Measurements from ENCODE around the gene FAM234B.
A peak's percentile ranks its signal among the peaks of the same experiment; 100 is the strongest.

Gene FAM234B

DNA sequence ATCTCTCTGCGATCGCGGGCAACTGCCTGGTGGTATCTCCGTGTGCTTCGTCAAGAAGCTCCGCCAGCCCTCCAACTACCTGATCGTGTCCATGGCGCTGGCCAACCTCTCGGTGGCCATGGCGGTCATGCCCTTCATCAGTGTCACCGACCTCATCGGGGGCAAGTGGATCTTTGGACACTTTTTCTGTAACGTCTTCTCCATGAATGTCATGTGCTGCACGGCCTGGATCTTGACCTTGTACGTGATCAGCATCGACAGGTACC is 42.5 kb upstream of the FAM234B start:
- Histone ChIP-seq H3K4me1 (peaks cover 0 to 36% (median 17%) of the 10 kb centered on the region in 4 donors), H3K27me3 (no peaks in the 10 kb centered on the region), H3K4me3 (peak overlapping the region; percentile 69 to 82), H3K36me3 (no peaks in the 10 kb centered on the region), H3K27ac (peak overlapping the region; percentile 88 to 90), H3K9me3 (no peaks in the 10 kb centered on the region)
- TF ChIP-seq CTCF (IDR thresholded peaks at IDR 0.05), result no peak
- DNase-seq, result no peak
- intact Hi-C loops (cut with DNase I; ENCODE audit: low total_unique reads), result no loop called here

DNA sequence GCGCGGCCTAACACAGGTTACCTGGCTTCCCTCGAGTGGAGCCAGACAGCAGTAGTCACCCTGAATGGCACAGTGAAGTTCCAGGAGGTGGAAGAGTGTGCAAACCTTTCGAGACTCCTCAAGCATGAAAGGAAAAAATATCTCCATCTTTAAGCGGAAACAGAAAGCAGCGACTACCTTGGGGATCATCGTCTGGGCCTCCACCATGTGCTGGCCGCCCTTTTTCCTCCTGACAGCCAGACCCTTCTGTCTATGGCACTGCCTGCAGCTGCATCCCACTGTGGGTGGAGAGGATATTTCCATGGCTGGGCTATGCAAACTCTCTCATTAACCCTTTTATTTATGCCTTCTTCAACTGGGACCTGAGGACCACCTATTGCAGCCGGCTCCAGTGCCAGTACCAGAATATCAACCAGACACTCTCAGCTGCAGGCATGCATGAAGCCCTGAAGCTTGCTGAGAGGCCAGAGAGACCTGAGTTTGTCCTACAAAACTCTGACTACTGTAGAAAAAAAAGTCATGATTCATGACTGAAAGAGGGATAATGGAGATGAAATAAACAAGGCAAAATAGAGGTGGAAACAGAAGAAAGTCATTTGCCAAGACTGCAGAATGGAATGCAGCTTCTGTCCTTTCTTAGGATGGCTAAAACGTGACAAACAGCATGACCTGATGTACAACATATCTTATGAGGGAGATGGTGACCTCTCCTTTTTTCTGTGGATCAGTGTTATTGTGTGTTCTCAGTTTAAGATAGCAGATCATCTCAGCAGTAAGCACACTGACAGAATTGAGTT is 41.7 kb upstream of the FAM234B start:
- intact Hi-C loops (cut with DNase I; ENCODE audit: low total_unique reads), result no loop called here
- no peak overlapping the region for H3K27ac ChIP-seq
- no peak for DNase-seq
- TF ChIP-seq CTCF (IDR thresholded peaks at IDR 0.05), result no peak
- H3K27me3 ChIP-seq, result no peaks in the 10 kb centered on the region
- H3K4me1 ChIP-seq, result peaks cover 0 to 28% (median 15%) of the 10 kb centered on the region in 4 donors
- no peaks in the 10 kb centered on the region for H3K36me3 ChIP-seq
- peak overlapping the region in 1 of 2 donors; percentile 69 for H3K4me3 ChIP-seq
- no peaks in the 10 kb centered on the region for H3K9me3 ChIP-seq

GRCh38 chr12:13004361-13004760 is 39.8 kb upstream of the FAM234B start:
- intact Hi-C loops (cut with DNase I; ENCODE audit: low total_unique reads), result no loop called here
- no peaks in the 10 kb centered on the region for H3K36me3 ChIP-seq
- no peak for TF ChIP-seq CTCF (IDR thresholded peaks at IDR 0.05)
- H3K4me1 ChIP-seq, result peaks cover 0 to 10% (median 0%) of the 10 kb centered on the region in 4 donors
- H3K27ac ChIP-seq, result no peak overlapping the region
- H3K27me3 ChIP-seq, result no peaks in the 10 kb centered on the region
- no peaks in the 10 kb centered on the region for H3K9me3 ChIP-seq
- no peak overlapping the region for H3K4me3 ChIP-seq
- no peak for DNase-seq

GRCh38 chr12:13004986-13005385 is 39.2 kb upstream of the FAM234B start:
- H3K4me1 ChIP-seq, result peaks cover 0 to 10% (median 0%) of the 10 kb centered on the region in 4 donors
- no peak overlapping the region for H3K27ac ChIP-seq
- DNase-seq, result no peak
- H3K36me3 ChIP-seq, result no peaks in the 10 kb centered on the region
- no peaks in the 10 kb centered on the region for H3K9me3 ChIP-seq
- H3K27me3 ChIP-seq, result no peaks in the 10 kb centered on the region
- TF ChIP-seq CTCF (IDR thresholded peaks at IDR 0.05), result no peak
- no peak overlapping the region for H3K4me3 ChIP-seq
- intact Hi-C loops (cut with DNase I; ENCODE audit: low total_unique reads), result no loop called here

DNA sequence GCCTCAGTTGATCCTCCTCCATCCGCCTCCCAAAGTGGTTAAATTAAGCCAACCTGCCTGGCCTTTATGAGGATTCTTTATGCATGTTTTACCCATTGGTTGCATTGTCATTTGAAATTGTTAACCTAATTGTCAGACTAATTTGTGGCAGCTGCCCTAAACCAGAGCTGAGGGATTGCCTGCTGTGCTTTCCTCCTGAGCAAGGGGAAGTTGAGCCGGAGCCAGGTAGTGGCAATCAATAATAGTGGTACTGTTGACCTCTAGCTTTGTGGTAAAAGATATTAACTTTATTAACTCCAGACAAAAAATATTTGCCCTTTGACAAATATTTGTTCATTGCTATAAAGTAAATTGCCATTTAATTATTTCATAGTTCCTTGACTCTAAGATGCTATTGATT is 38.5 kb upstream of the FAM234B start:
- no peak for DNase-seq
- intact Hi-C loops (cut with DNase I; ENCODE audit: low total_unique reads), result no loop called here
- no peaks in the 10 kb centered on the region for H3K27me3 ChIP-seq
- H3K36me3 ChIP-seq, result no peaks in the 10 kb centered on the region
- H3K27ac ChIP-seq, result no peak overlapping the region
- H3K4me1 ChIP-seq, result peaks cover 0 to 10% (median 0%) of the 10 kb centered on the region in 4 donors
- no peak overlapping the region for H3K4me3 ChIP-seq
- no peaks in the 10 kb centered on the region for H3K9me3 ChIP-seq
- no peak for TF ChIP-seq CTCF (IDR thresholded peaks at IDR 0.05)
